Activated CD4-positive, alpha-beta memory T cell treated with anti-CD3 and anti-CD28 coated beads, Interleukin-2, amount 10 ng/mL, durations not matched to agents 7 days and 5 days (primary cell): Measurements from ENCODE around the gene IGSF9. TPM values are rescaled to one million over a fixed set of nuclear protein-coding genes. Genes with fewer than 3 reads are reported as not detected.

Source experiments
- CTCF ChIA-PET: fragments of 350-600 bp; sonication (Branson Sonifier 250); formaldehyde crosslinking; loops from one replicate; lab custom pipeline; 2021; ENCODE audit warnings: antibody characterized with exemption, inconsistent platforms; lab: Charles Lee
- POLR2A ChIA-PET: fragments of 350-600 bp; sonication (Branson Sonifier 250); formaldehyde crosslinking; loops from one replicate; lab custom pipeline; 2021; ENCODE audit warnings: antibody characterized with exemption; lab: Charles Lee
- DNase-seq: peaks from one replicate; pipeline ENCODE4 v3.0.0-alpha.2; 2020
- H3K27ac Mint-ChIP-seq: one replicate; pipeline ENCODE4 v1.8.0; 2021; ENCODE audit warnings: mild to moderate bottlenecking, mixed read lengths
- H3K27me3 Mint-ChIP-seq: one replicate; pipeline ENCODE4 v1.8.0; 2021; ENCODE audit warnings: mixed read lengths
- H3K36me3 Mint-ChIP-seq: one replicate; pipeline ENCODE4 v1.8.0; 2021; ENCODE audit warnings: low read depth, mixed read lengths
- H3K4me1 Mint-ChIP-seq: one replicate; pipeline ENCODE4 v1.8.0; 2021; ENCODE audit warnings: mixed read lengths
- H3K4me3 Mint-ChIP-seq: one replicate; pipeline ENCODE4 v1.8.0; 2021; ENCODE audit warnings: mild to moderate bottlenecking, mixed read lengths
- H3K9me3 Mint-ChIP-seq: one replicate; pipeline ENCODE4 v1.8.0; 2021; ENCODE audit warnings: mixed read lengths
- total RNA-seq, 2 experiments: library from RNA; stranded (reverse); gene quantifications; one replicate each; pipeline ENCODE4 v1.2.3, GENCODE V29; 2021

IGSF9 gene
- total RNA-seq, 2 experiments from 2014 or later = not detected

DNA sequence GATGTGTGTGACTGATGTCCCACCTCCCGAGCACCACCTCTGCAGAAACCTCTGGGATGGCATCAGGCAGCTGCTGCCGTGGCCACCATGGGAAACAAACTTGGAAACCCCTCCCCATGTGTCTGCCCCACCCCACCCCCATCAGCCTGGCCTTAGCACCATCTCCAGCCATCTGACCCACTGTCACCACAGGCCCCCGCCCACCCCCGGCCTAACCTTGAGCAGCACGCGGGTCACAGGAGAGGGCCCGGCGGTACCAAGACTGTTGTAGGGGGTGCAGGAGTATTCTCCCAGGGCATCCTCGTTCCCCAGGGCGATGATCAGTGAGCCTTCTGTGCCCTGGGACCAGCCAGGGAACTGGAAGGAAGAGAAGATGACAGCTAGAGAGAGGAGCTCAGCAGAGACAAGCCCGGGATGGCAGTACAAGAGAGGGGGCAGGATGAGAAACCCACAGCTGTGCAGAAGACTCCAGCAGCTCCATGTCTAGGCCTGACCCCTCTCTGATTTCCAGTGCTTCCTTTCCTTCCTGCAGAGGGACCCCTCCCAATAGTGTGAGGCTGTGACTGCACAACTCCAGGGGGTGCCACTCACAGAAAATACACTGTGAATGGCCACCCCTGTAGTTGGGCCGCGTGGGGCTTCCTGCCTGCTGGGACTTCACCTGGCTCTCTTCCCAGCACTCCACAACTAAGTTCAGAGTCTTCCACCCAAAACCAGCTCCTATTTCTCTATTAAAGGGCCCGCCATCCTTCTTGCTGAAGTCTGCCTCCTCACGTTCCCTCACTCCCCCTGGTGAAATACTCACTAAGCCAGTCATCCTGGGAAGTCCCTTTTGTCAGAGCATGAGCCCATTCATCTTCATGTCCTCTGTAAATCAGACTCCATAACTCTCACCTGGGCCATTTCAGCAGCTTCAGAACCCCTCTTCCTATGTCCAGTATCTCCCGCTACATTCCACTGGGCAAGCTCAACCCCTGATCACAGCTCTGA lies 12.8 kb downstream of the IGSF9 start:
- POLR2A ChIA-PET = interaction anchor here (2.2 to 9.3 kb wide), 2 partner anchors 8 to 75 kb away, joined by 6 to 56 read pairs; partner anchors contain the start of gene TAGLN2
- H3K4me1 Mint-ChIP-seq = peaks cover 14% of the 10 kb centered on the region
- no peak overlapping the region for H3K4me3 Mint-ChIP-seq
- no peaks in the 10 kb centered on the region for H3K36me3 Mint-ChIP-seq
- no peaks in the 10 kb centered on the region for H3K9me3 Mint-ChIP-seq
- CTCF ChIA-PET = interaction anchor here (1.0 to 9.9 kb wide), 5 partner anchors 7 to 154 kb away, joined by 3 to 160 read pairs (median 7); partner anchors contain the start of gene TAGLN2
- H3K27me3 Mint-ChIP-seq = peaks cover 16% of the 10 kb centered on the region
- H3K27ac Mint-ChIP-seq = no peak overlapping the region
- DNase-seq = no peak

GRCh38 chr1:159931795-159932173 lies 13.6 kb downstream of the IGSF9 start:
- CTCF ChIA-PET = no interaction called here
- Mint-ChIP-seq H3K27ac (no peak overlapping the region), H3K9me3 (no peaks in the 10 kb centered on the region), H3K4me3 (no peak overlapping the region), H3K4me1 (peaks cover 7% of the 10 kb centered on the region), H3K27me3 (peaks cover 16% of the 10 kb centered on the region), H3K36me3 (no peaks in the 10 kb centered on the region)
- POLR2A ChIA-PET = no interaction called here
- no peak for DNase-seq

- DNase-seq = no peak
- ChIA-PET CTCF (no interaction called here), POLR2A (no interaction called here)
- H3K4me3 Mint-ChIP-seq = no peak overlapping the region
- no peaks in the 10 kb centered on the region for H3K36me3 Mint-ChIP-seq
- no peak overlapping the region for H3K27ac Mint-ChIP-seq
- H3K27me3 Mint-ChIP-seq = peaks cover 16% of the 10 kb centered on the region
- H3K9me3 Mint-ChIP-seq = no peaks in the 10 kb centered on the region
- H3K4me1 Mint-ChIP-seq = peaks cover 3% of the 10 kb centered on the region
Measured at GRCh38 chr1:159931101-159931794, 14.2 kb downstream of the IGSF9 start.

DNA sequence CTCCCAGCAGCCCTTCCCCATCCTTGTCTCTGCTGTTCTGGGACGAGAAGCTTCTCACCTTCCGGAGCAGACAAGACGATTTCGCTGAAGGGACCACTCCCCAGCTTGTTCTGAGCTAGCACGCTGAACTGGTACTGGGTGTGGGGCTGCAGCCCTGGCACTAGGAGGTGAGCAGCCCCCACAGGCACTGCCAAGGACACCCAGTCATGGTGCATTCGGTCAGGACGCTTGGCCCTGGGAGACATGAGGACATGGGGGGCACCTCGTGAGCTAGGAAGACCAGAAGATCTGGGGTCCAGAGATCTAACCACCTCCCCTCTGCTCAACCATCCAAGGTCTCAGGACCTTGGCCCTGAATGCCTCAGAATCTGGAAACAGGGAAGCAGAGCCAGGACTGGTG lies 14.8 kb downstream of the IGSF9 start:
- Mint-ChIP-seq H3K4me1 (peaks cover 8% of the 10 kb centered on the region), H3K27ac (no peak overlapping the region), H3K27me3 (peaks cover 13% of the 10 kb centered on the region), H3K36me3 (no peaks in the 10 kb centered on the region), H3K9me3 (no peaks in the 10 kb centered on the region), H3K4me3 (no peak overlapping the region)
- DNase-seq = no peak
- POLR2A ChIA-PET = no interaction called here
- CTCF ChIA-PET = interaction anchor here (1.0 kb wide), 1 partner anchor 77 kb away, joined by 4 read pairs; no protein-coding TSS in a partner anchor

DNA sequence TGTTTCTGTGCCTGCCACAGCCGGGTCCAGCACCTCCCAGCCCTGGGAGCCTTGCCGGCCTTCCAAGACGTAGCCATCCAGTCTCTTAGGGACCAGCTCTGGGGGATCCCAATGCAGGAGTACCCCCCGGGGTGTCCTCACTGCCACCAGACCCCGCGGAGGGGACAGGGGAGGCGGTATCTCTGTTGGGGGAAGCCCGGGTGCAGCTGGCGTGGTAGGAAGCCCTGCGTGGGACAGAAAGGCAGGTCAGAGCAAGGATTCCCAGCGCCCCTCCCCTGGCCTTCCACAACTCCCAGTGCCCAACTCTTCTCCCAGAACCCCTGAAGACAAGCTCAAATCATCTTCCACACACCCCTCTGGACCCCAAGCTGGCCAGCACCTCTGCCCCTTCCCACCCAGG lies 15.2 kb downstream of the IGSF9 start:
- Mint-ChIP-seq H3K27me3 (peaks cover 9% of the 10 kb centered on the region), H3K9me3 (no peaks in the 10 kb centered on the region)
- no peak for DNase-seq

DNA sequence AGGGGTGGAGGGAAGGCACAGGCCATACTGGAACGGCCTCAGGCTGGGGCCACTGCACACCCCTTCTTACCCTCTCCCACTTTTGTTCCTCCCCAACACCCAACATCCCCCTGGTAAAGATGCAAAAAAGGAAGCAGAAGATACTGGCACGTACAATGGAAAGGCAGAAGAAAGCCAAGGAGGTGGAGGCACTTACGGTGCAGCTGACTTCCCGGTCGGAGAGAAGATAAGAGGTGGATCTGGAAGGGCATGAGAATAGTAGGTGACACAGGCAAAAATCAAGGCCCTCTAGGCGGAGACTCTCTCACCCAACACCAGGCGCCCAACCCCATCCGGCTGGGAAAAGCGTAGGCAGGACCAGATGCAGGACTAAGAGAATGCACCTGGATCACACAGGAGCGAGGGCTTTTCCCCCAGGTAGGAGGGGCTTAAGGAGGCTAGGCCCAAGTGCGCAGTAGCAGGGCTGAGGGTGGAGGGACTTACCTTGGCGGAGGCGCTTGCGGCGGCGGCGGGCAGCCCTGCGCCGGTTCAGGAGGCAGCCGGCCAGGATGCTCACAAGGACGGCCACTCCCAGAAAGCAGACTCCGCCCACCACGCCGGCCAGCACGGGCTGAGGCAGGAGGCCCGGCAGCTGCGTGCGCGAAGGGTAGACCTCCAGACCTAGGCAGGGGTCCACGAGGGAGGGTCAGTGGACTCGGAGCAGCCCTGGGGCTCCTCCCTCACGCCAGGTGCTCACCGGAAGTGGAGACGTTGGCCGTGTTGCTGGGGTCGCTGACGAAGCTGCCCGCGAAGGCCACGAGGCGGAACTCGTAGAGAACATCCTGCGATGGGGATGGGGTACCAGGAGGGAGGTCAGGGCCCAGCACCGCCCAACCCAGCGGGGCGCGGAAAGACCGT lies 16.0 kb downstream of the IGSF9 start:
- no peaks in the 10 kb centered on the region for H3K9me3 Mint-ChIP-seq

More for the DNA sequence above, 15.2 kb downstream of the IGSF9 start:
- Mint-ChIP-seq H3K4me1 (peaks cover 11% of the 10 kb centered on the region), H3K4me3 (no peak overlapping the region), H3K27ac (no peak overlapping the region), H3K36me3 (peaks cover 2% of the 10 kb centered on the region)
- ChIA-PET POLR2A (no interaction called here), CTCF (interaction anchor here (1.0 kb wide), 2 partner anchors 76 to 77 kb away, joined by 3 to 4 read pairs; no protein-coding TSS in a partner anchor)

DNA sequence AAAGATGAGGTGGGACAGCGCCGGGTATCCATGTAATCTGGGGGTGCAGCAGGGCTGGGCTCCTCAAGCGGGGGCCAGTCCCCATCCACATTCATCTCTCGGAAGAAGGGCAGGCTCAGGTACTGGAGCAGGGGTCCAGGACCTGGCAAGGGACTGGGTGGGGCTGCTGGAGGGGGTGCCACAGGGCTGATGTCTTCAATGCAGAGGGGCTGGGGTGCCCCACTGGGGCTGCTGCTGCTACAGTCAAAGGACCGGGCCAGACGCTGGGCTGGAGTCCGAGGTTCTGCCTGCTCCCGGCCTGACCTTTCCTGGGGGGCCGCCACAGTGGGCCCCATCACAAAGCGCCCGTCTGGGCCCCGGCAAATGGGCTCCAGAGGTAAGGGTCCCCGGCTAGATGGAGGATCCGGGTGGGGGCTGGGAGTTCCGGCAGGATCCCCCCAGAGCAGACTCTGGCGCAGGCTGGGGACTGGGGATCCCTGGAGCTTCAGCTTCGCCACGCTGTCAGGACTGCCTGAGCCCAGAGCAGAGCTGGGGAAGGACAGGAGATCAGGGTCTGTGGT lies 16.8 kb downstream of the IGSF9 start:
- peaks cover 11% of the 10 kb centered on the region for H3K36me3 Mint-ChIP-seq
- ChIA-PET CTCF (interaction anchor here (1.1 kb wide), 1 partner anchor 79 kb away, joined by 3 read pairs; no protein-coding TSS in a partner anchor), POLR2A (no interaction called here)
- H3K4me3 Mint-ChIP-seq = no peak overlapping the region
- H3K9me3 Mint-ChIP-seq = no peaks in the 10 kb centered on the region
- H3K27ac Mint-ChIP-seq = no peak overlapping the region
- peaks cover 2% of the 10 kb centered on the region for H3K27me3 Mint-ChIP-seq
- no peak for DNase-seq
- H3K4me1 Mint-ChIP-seq = peaks cover 11% of the 10 kb centered on the region

More for the DNA sequence above, 16.0 kb downstream of the IGSF9 start:
- H3K27ac Mint-ChIP-seq = no peak overlapping the region
- peaks cover 11% of the 10 kb centered on the region for H3K4me1 Mint-ChIP-seq
- H3K36me3 Mint-ChIP-seq = peaks cover 4% of the 10 kb centered on the region
- ChIA-PET POLR2A (no interaction called here), CTCF (interaction anchor here (1.0 to 1.1 kb wide), 3 partner anchors 77 to 78 kb away, joined by 3 to 4 read pairs (median 3); no protein-coding TSS in a partner anchor)
- H3K27me3 Mint-ChIP-seq = peaks cover 4% of the 10 kb centered on the region
- H3K4me3 Mint-ChIP-seq = no peak overlapping the region
- no peak for DNase-seq

DNA sequence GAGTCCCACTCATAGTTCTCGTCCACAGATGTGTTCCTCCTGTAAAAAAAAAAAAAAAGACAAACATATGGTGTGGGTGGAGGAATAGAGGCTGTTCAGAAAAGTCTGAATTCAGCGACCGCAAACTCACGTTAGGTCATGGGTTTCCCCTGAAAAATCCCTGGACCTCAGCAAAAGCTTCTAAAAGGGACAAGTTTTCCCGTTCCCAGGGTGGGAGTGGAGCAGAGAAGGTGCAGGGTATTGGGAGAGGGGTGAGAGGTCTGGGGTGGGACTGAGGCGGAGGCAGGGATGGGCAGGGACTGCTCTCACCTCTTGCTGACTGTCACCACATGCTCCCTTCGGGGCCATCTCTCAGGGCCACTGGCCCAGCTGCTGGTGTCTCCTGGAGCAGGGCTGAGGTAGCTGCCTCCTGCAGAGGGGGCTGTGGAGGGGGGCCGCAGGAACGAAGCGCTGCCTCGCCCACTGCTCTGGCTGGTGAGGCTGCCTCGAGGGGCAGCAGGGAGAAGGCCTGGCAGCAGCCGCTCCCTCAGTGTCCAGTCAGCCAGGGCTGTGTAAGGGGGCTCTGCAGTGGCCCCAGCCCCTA lies 17.5 kb downstream of the IGSF9 start:
- no peak overlapping the region for H3K4me3 Mint-ChIP-seq
- no peaks in the 10 kb centered on the region for H3K27me3 Mint-ChIP-seq
- no peak for DNase-seq
- H3K9me3 Mint-ChIP-seq = no peaks in the 10 kb centered on the region
- H3K36me3 Mint-ChIP-seq = peaks cover 18% of the 10 kb centered on the region
- POLR2A ChIA-PET = interaction anchor here (0.6 kb wide), 1 partner anchor 94 kb away, joined by 3 read pairs; no protein-coding TSS in a partner anchor
- peaks cover 12% of the 10 kb centered on the region for H3K4me1 Mint-ChIP-seq
- H3K27ac Mint-ChIP-seq = no peak overlapping the region
- CTCF ChIA-PET = interaction anchor here (1.3 to 6.7 kb wide), 3 partner anchors 79 to 158 kb away, joined by 3 to 52 read pairs (median 6); no protein-coding TSS in a partner anchor

DNA sequence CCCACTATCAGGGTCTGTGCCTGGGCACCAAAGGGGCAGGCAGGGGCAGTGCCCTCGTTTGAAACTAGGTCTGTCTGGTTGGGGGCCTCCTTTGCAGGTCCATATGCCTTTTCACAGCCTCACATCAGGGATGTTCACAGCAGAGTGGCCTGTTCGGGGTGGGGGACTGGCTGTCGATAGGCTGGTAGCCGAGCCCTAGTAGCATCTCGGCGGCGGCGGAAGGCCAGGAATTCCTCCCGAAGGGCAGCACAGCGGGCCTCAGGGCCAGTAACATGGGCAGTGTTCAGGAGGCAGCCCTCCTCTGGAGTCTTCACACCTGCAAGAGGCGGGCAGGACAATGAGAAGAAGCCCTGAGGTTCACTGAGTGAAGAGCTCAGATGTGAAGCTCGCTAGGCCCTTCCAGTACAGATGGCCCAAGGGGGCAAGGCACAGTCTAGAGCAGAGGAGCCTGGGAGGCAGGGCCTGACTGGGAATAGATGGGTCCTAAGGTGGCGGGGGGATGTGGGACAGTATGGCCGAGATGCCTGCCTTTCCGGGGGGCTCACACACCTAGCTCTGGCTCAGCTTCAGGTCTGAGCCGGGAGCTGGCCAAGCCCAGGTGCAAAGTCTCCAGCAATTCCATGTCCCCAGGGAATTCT lies 18.1 kb downstream of the IGSF9 start:
- Mint-ChIP-seq H3K4me1 (peaks cover 15% of the 10 kb centered on the region), H3K36me3 (peaks cover 21% of the 10 kb centered on the region), H3K27me3 (no peaks in the 10 kb centered on the region), H3K27ac (no peak overlapping the region), H3K4me3 (no peak overlapping the region), H3K9me3 (no peaks in the 10 kb centered on the region)
- ChIA-PET CTCF (interaction anchor here (1.3 to 6.7 kb wide), 4 partner anchors 8 to 158 kb away, joined by 3 to 52 read pairs (median 8); no protein-coding TSS in a partner anchor), POLR2A (interaction anchor here (0.6 to 4.0 kb wide), 2 partner anchors 11 to 94 kb away, joined by 3 to 26 read pairs; no protein-coding TSS in a partner anchor)
- no peak for DNase-seq

GRCh38 chr1:159925719-159926078 lies 19.7 kb downstream of the IGSF9 start:
- no peak for DNase-seq
- Mint-ChIP-seq H3K27ac (peak overlapping the region; percentile 98), H3K4me1 (peaks cover 30% of the 10 kb centered on the region), H3K9me3 (no peaks in the 10 kb centered on the region), H3K36me3 (peaks cover 33% of the 10 kb centered on the region), H3K4me3 (peak overlapping the region; percentile 100), H3K27me3 (no peaks in the 10 kb centered on the region)
- ChIA-PET CTCF (interaction anchor here (1.0 to 6.7 kb wide), 6 partner anchors 8 to 81 kb away, joined by 3 to 52 read pairs (median 8); no protein-coding TSS in a partner anchor), POLR2A (interaction anchor here (0.8 to 6.2 kb wide), 17 partner anchors 10 to 916 kb away, joined by 3 to 64 read pairs (median 8); partner anchors contain the start of genes DCAF8, IFI16, IGSF8 and SLAMF8)
